GM18498 (cell line): ENCODE results near the gene SYP.

ENCODE experiments used
- ATAC-seq: cut with Tn5 transposase; IDR thresholded peaks from one replicate; pipeline ENCODE4 v1.9.1; 2021; ENCODE audit warnings: mild to moderate bottlenecking, moderate library complexity; ENCODE audit not compliant: unreplicated experiment

SYP gene

GRCh38 chrX:49199906-49200771 is at the start of gene SYP:
Gene SYP, minus strand, starts transcription at chrX:49200193. Its CDS starts 7 bp downstream, at chrX:49200186.
- ATAC-seq = peak; percentile 97

DNA sequence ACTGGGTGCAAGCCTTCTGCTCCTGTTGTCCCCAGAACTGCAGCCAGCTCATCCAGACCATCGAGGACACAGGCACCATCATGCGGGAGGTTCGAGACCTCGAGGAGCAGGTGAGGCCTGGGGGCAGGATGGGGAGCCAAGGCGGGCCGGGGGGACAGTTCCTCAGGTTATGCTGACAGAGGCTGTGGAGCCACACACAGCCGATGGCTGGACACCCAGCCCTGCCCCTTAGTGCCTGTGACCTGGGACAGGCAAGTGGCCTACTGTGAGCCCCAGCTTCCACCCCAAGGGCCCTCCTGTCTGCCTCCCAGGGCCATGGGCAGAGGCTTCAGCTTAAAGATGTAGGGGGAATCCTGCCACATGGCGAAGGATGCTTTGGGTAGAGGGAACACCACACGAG is 49.6 kb upstream of the SYP start:
- no peak for ATAC-seq

- ATAC-seq = no peak
Observed at GRCh38 chrX:49249071-49249470, 49.1 kb upstream of the SYP start.

- no peak for ATAC-seq
Observed at GRCh38 chrX:49247916-49248811, 48.2 kb upstream of the SYP start.

DNA sequence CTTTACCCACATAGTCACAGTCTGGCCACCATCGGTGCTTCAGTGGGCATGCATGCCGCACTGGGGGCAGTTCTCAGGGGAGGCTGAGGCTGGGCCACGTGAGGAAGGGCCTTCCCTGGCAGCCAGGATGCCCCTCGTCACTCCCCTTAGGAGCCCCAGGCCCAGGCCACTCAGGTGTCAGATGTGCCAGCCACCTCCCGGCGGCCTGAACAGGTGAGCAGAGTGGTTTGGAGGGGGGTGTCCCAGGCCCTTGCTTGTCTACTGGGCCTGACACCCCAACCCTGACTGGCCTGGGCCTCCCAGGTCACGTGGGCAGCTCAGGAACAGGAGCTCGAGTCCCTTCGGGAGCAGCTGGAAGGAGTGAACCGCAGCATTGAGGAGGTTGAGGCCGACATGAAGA is 47.4 kb upstream of the SYP start:
- ATAC-seq = no peak

GRCh38 chrX:49246541-49246940 is 46.5 kb upstream of the SYP start:
- ATAC-seq = no peak

- no peak for ATAC-seq
Observed at GRCh38 chrX:49244207-49244606, 44.2 kb upstream of the SYP start.

DNA sequence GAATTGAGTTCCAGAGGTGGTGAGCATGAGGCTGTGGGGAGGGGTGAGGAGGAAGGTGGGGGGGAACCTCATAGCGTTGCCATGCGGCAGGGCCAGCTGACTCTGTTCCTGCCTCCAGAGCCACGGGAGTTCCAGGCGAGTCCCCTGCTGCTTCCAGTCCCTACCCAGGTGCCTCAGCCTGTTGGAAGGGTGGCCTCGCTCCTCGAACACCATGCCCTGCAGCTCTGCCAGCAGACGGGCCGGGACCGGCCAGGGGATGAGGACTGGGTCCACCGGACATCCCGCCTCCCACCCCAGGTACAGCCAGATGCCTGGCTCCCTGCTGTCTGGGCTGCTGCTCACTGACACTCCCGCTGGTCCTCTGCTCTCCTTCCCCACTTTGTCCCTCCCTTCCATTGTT is 43.2 kb upstream of the SYP start:
- no peak for ATAC-seq

- no peak for ATAC-seq
Observed at GRCh38 chrX:49242545-49243066, 42.6 kb upstream of the SYP start.

DNA sequence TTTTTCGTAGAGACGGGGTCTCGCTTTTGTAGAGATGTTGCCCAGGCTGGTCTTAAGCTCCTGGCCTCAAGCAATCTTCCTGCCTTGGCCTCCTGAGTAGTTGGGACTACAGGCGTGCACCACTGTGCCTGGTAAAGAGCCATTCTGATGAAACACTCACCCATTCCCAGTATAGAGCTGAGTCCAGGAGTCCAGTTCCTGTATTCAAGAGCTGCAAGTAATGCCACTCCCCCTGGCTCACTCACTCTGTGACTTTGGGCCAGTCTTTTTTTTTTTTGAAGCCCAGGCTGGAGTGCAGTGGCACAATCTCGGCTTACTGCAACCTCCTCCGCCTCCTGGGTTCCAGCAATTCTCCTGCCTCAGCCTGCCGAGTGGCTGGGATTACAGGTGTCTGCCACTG is 38.7 kb upstream of the SYP start:
- no peak for ATAC-seq

GRCh38 chrX:49237060-49237459 is 37.1 kb upstream of the SYP start:
- ATAC-seq = no peak

DNA sequence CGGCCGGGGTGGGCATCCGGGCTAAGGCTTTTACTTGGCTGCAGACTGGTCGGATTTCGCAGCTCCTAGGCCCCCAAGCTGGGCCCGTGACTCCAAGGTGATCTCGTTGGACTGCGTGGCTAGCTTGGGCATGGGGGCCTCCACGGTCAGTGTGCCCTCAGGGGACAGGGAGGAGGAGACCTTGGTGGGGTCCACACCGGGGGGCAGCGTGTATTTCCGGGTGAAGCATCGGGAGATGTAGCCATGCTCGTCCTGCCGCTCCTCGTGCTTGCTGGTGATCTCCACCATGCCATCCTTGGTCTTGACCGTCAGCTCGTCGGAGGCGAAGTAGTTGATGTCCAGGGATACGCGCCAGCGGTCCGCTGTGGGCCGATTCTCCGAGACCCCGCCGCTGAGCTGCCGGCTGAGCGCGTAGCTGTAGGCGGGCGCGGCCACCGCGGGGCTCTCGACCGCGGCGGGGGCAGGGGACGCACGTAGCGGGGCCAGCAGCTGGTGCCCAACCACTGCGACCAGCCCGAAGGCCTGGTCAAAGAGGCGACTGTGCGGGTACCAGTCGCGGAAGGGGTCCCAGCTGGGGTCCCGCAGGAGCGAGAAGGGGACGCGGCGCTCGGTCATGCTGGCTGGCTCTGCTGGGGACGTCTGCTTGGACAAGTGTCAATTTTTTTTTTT is 34.0 kb upstream of the SYP start:
- ATAC-seq = no peak

- ATAC-seq = no peak
Observed at GRCh38 chrX:49233176-49233575, 33.2 kb upstream of the SYP start, which contains the start of gene CACNA1F. Gene CACNA1F, minus strand, starts transcription at chrX:49233340. Its CDS starts 31 bp downstream, at chrX:49233309.

- no peak for ATAC-seq
Observed at GRCh38 chrX:49232525-49232924, 32.5 kb upstream of the SYP start.

DNA sequence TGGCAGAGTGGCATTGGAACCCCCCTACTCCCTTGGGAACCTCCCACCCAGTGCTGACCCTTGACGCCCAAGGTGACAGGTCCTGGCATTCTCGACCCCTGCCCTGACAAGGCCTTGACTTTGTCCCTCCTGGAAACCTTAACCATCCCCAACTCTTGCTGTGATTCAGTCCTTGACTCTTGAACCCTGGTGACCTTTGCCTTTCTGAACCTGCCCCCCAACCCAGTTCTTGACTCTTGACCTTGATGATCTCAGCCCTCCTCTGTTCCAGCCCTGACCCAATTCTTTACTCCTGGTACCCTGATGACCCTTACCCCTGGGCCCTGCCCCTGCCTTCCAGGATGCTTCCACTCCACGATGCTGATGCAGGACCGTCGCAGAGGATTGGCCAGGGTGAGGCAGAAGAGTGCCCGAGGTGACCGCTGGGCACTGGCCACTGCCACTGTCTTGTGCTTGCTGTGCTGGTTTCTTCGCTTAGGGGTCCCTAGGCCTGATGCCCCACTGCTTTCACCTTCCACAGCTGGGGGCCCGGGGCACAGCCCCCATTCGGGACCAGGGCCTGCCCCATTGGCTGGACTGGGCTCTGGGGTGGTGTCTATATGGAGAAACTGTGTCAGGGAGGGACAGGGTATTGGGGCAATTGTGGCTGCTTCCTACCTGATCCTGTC is 31.5 kb upstream of the SYP start:
- no peak for ATAC-seq

- ATAC-seq = peak; percentile 64
Observed at GRCh38 chrX:49230500-49231232, 30.7 kb upstream of the SYP start.

GRCh38 chrX:49228185-49228584 is 28.2 kb upstream of the SYP start:
- no peak for ATAC-seq

DNA sequence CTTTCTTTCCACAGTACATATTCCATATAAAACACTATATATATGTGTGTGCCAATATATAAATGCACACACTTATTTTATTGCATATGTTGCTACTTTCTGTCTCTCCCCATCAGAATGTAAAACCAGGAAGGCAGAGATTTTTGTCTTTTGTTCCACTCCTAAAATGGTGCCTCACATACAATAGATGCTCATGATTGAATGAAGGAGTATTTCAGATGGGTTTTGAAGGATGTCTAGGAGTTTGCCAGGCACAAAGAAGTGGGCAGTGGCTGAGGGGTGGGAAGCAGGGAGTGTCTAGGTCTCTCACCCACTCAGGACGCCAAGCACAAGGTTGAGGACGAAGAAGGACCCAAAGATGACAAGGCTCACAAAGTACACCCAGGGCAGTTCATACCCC is 27.7 kb upstream of the SYP start:
- no peak for ATAC-seq

- ATAC-seq = no peak
Observed at GRCh38 chrX:49226946-49227345, 27.0 kb upstream of the SYP start.

- no peak for ATAC-seq
Observed at GRCh38 chrX:49225858-49226257, 25.9 kb upstream of the SYP start.
